Measurements from ENCODE around the gene ACTL7B.

The ACTL7B gene

GRCh38 chr9:108867116-108867515 is 11.3 kb upstream of the ACTL7B start:
- DNase-seq: no peak
- no peak overlapping the region for H2BK120ac ChIP-seq (ENCODE audit: low read depth, low read length)
- H3K9me3 ChIP-seq (ENCODE audit: control insufficient read depth, low read length): peaks cover 12% of the 10 kb centered on the region
- no peak overlapping the region for H2BK12ac ChIP-seq (ENCODE audit: low read length in 2 of 2)
- H3K14ac ChIP-seq (ENCODE audit: low read length in 2 of 2): no peak overlapping the region
- no peak overlapping the region for H3K4me2 ChIP-seq (ENCODE audit: low read length, poor library complexity, severe bottlenecking)
- no peak overlapping the region for H2BK5ac ChIP-seq (ENCODE audit: low read depth, low read length, poor library complexity, severe bottlenecking)
- H3K36me3 ChIP-seq (ENCODE audit: control insufficient read depth in 1 of 2, insufficient read depth in 2 of 2, low read depth in 1 of 2, low read length in 2 of 2): peaks cover 16 to 44% of the 10 kb centered on the region in 2 experiments
- no peak overlapping the region for H4K8ac ChIP-seq (ENCODE audit: low read length)
- no peak overlapping the region for H2AFZ ChIP-seq (ENCODE audit: low read depth, low read length)
- H3K27me3 ChIP-seq (ENCODE audit: control insufficient read depth in 1 of 2, insufficient read depth in 1 of 2, low read length in 2 of 2): no peaks in the 10 kb centered on the region
- H2AK5ac ChIP-seq (ENCODE audit: low read length, severe bottlenecking): no peak overlapping the region
- H3K4me3 ChIP-seq (ENCODE audit: insufficient read depth in 1 of 2, low read depth in 1 of 2, low read length in 2 of 2): no peak overlapping the region
- no peak overlapping the region for H4K91ac ChIP-seq (ENCODE audit: low read length)
- peaks cover 2% of the 10 kb centered on the region for H3K79me1 ChIP-seq (replicated peaks; ENCODE audit: low read length, poor library complexity, severe bottlenecking)
- no peak overlapping the region for H3K27ac ChIP-seq (ENCODE audit: low read length, poor library complexity, severe bottlenecking)
- no peak overlapping the region for H3K4ac ChIP-seq (ENCODE audit: low read depth in 1 of 2, low read length in 2 of 2)
- H3K23ac ChIP-seq (ENCODE audit: low read length in 2 of 2): no peak overlapping the region
- peaks cover 2% of the 10 kb centered on the region for H3K4me1 ChIP-seq (ENCODE audit: control insufficient read depth, insufficient read depth, low read depth, low read length)
- no peak overlapping the region for H3K18ac ChIP-seq (ENCODE audit: low read depth in 1 of 2, low read length in 2 of 2)
- no peak overlapping the region for H2BK15ac ChIP-seq (ENCODE audit: low read depth, poor library complexity, severe bottlenecking)
- no peak overlapping the region for H3K9ac ChIP-seq (ENCODE audit: low read length)

GRCh38 chr9:108866001-108866420 is 10.2 kb upstream of the ACTL7B start:
- Histone ChIP-seq H3K4me1 (ENCODE audit: control insufficient read depth, insufficient read depth, low read depth, low read length) (peaks cover 2% of the 10 kb centered on the region), H2BK12ac (ENCODE audit: low read length in 2 of 2) (no peak overlapping the region), H2BK5ac (ENCODE audit: low read depth, low read length, poor library complexity, severe bottlenecking) (no peak overlapping the region), H3K4me3 (ENCODE audit: insufficient read depth in 1 of 2, low read depth in 1 of 2, low read length in 2 of 2) (no peak overlapping the region), H3K23ac (ENCODE audit: low read length in 2 of 2) (no peak overlapping the region), H2AK5ac (ENCODE audit: low read length, severe bottlenecking) (no peak overlapping the region), H2AFZ (ENCODE audit: low read depth, low read length) (no peak overlapping the region), H4K91ac (ENCODE audit: low read length) (no peak overlapping the region), H3K14ac (ENCODE audit: low read length in 2 of 2) (no peak overlapping the region), H2BK120ac (ENCODE audit: low read depth, low read length) (no peak overlapping the region), H3K36me3 (ENCODE audit: control insufficient read depth in 1 of 2, insufficient read depth in 2 of 2, low read depth in 1 of 2, low read length in 2 of 2) (peaks cover 12 to 32% of the 10 kb centered on the region in 2 experiments), H3K9ac (ENCODE audit: low read length) (no peak overlapping the region), H3K4ac (ENCODE audit: low read depth in 1 of 2, low read length in 2 of 2) (no peak overlapping the region), H3K27me3 (ENCODE audit: control insufficient read depth in 1 of 2, insufficient read depth in 1 of 2, low read length in 2 of 2) (no peaks in the 10 kb centered on the region), H3K27ac (ENCODE audit: low read length, poor library complexity, severe bottlenecking) (no peak overlapping the region), H4K8ac (ENCODE audit: low read length) (no peak overlapping the region), H2BK15ac (ENCODE audit: low read depth, poor library complexity, severe bottlenecking) (no peak overlapping the region), H3K18ac (ENCODE audit: low read depth in 1 of 2, low read length in 2 of 2) (no peak overlapping the region), H3K79me1 (replicated peaks; ENCODE audit: low read length, poor library complexity, severe bottlenecking) (no peaks in the 10 kb centered on the region), H3K4me2 (ENCODE audit: low read length, poor library complexity, severe bottlenecking) (no peak overlapping the region), H3K9me3 (ENCODE audit: control insufficient read depth, low read length) (peaks cover under 1% of the 10 kb centered on the region)
- whole genome bisulfite sequencing: 86% methylated on average over 2 of the region's 2 CpGs
- no peak for DNase-seq

GRCh38 chr9:108865037-108865436 is 9.3 kb upstream of the ACTL7B start:
- H2AK5ac ChIP-seq (ENCODE audit: low read length, severe bottlenecking): no peak overlapping the region
- WGBS: 81% methylated on average over 3 of the region's 4 CpGs
- H3K36me3 ChIP-seq (ENCODE audit: control insufficient read depth in 1 of 2, insufficient read depth in 2 of 2, low read depth in 1 of 2, low read length in 2 of 2): peaks cover 12 to 25% of the 10 kb centered on the region in 2 experiments

GRCh38 chr9:108864446-108864845 is 8.7 kb upstream of the ACTL7B start:
- peaks cover 12 to 19% of the 10 kb centered on the region in 2 experiments for H3K36me3 ChIP-seq (ENCODE audit: control insufficient read depth in 1 of 2, insufficient read depth in 2 of 2, low read depth in 1 of 2, low read length in 2 of 2)
- no peak overlapping the region for H3K4ac ChIP-seq (ENCODE audit: low read depth in 1 of 2, low read length in 2 of 2)
- no peak overlapping the region for H2AK5ac ChIP-seq (ENCODE audit: low read length, severe bottlenecking)
- H3K27ac ChIP-seq (ENCODE audit: low read length, poor library complexity, severe bottlenecking): no peak overlapping the region
- H3K14ac ChIP-seq (ENCODE audit: low read length in 2 of 2): no peak overlapping the region
- 96% methylated on average over 2 of the region's 3 CpGs for WGBS
- no peak overlapping the region for H3K4me2 ChIP-seq (ENCODE audit: low read length, poor library complexity, severe bottlenecking)
- peaks cover 5% of the 10 kb centered on the region for H3K4me1 ChIP-seq (ENCODE audit: control insufficient read depth, insufficient read depth, low read depth, low read length)
- H3K23ac ChIP-seq (ENCODE audit: low read length in 2 of 2): no peak overlapping the region
- no peak overlapping the region for H2BK5ac ChIP-seq (ENCODE audit: low read depth, low read length, poor library complexity, severe bottlenecking)
- H3K9me3 ChIP-seq (ENCODE audit: control insufficient read depth, low read length): no peaks in the 10 kb centered on the region
- no peak overlapping the region for H4K8ac ChIP-seq (ENCODE audit: low read length)
- no peak overlapping the region for H3K18ac ChIP-seq (ENCODE audit: low read depth in 1 of 2, low read length in 2 of 2)
- no peak overlapping the region for H2BK12ac ChIP-seq (ENCODE audit: low read length in 2 of 2)
- DNase-seq: no peak
- H3K27me3 ChIP-seq (ENCODE audit: control insufficient read depth in 1 of 2, insufficient read depth in 1 of 2, low read length in 2 of 2): no peaks in the 10 kb centered on the region
- H2BK120ac ChIP-seq (ENCODE audit: low read depth, low read length): no peak overlapping the region
- H3K9ac ChIP-seq (ENCODE audit: low read length): no peak overlapping the region
- H2BK15ac ChIP-seq (ENCODE audit: low read depth, poor library complexity, severe bottlenecking): no peak overlapping the region
- H3K4me3 ChIP-seq (ENCODE audit: insufficient read depth in 1 of 2, low read depth in 1 of 2, low read length in 2 of 2): no peak overlapping the region
- H4K91ac ChIP-seq (ENCODE audit: low read length): no peak overlapping the region
- H3K79me1 ChIP-seq (replicated peaks; ENCODE audit: low read length, poor library complexity, severe bottlenecking): no peaks in the 10 kb centered on the region
- H2AFZ ChIP-seq (ENCODE audit: low read depth, low read length): no peak overlapping the region

More at GRCh38 chr9:108865037-108865436, 9.3 kb upstream of the ACTL7B start:
- Histone ChIP-seq H3K14ac (ENCODE audit: low read length in 2 of 2) (no peak overlapping the region), H3K4ac (ENCODE audit: low read depth in 1 of 2, low read length in 2 of 2) (no peak overlapping the region), H2BK12ac (ENCODE audit: low read length in 2 of 2) (no peak overlapping the region), H4K91ac (ENCODE audit: low read length) (no peak overlapping the region), H2BK120ac (ENCODE audit: low read depth, low read length) (no peak overlapping the region), H2BK5ac (ENCODE audit: low read depth, low read length, poor library complexity, severe bottlenecking) (no peak overlapping the region), H4K8ac (ENCODE audit: low read length) (no peak overlapping the region), H3K4me1 (ENCODE audit: control insufficient read depth, insufficient read depth, low read depth, low read length) (peaks cover 2% of the 10 kb centered on the region), H3K79me1 (replicated peaks; ENCODE audit: low read length, poor library complexity, severe bottlenecking) (no peaks in the 10 kb centered on the region), H3K27me3 (ENCODE audit: control insufficient read depth in 1 of 2, insufficient read depth in 1 of 2, low read length in 2 of 2) (no peaks in the 10 kb centered on the region), H2AFZ (ENCODE audit: low read depth, low read length) (no peak overlapping the region), H3K27ac (ENCODE audit: low read length, poor library complexity, severe bottlenecking) (no peak overlapping the region), H3K9ac (ENCODE audit: low read length) (no peak overlapping the region), H3K4me2 (ENCODE audit: low read length, poor library complexity, severe bottlenecking) (no peak overlapping the region), H3K9me3 (ENCODE audit: control insufficient read depth, low read length) (no peaks in the 10 kb centered on the region), H3K23ac (ENCODE audit: low read length in 2 of 2) (no peak overlapping the region), H2BK15ac (ENCODE audit: low read depth, poor library complexity, severe bottlenecking) (no peak overlapping the region), H3K4me3 (ENCODE audit: insufficient read depth in 1 of 2, low read depth in 1 of 2, low read length in 2 of 2) (no peak overlapping the region), H3K18ac (ENCODE audit: low read depth in 1 of 2, low read length in 2 of 2) (no peak overlapping the region)
- DNase-seq: no peak
